ENCODE data around the gene MAPK14.
"Not testable (repeated sequence)": the region's sequence is repeated elsewhere in the genome, so short reads cannot be mapped to it uniquely, and the experiment has no call there.

The MAPK14 gene

GRCh38 chr6:36127462-36128016, 99.9 kb downstream of the MAPK14 start:
- Histone ChIP-seq H3K9me2 (replicated peaks; ENCODE audit: control insufficient read depth, low read length) (no peaks in the 10 kb centered on the region), H3K36me3 (ENCODE audit: control insufficient read depth, low read length) (peaks cover 3% of the 10 kb centered on the region; the same call in 1 of the 2 replicates), H3K79me2 (ENCODE audit: control insufficient read depth, low read length) (peaks cover 6% of the 10 kb centered on the region; the same call in 1 of the 2 replicates), H3K4me3 (ENCODE audit: low read length) (no peak overlapping the region), H3K9me3 (ENCODE audit: control insufficient read depth, insufficient read depth, low read length) (no peaks in the 10 kb centered on the region), H3K4me1 (ENCODE audit: control insufficient read depth, low read length) (peaks cover 62% of the 10 kb centered on the region), H3F3A (ENCODE audit: control insufficient read depth, insufficient read depth) (peaks cover 3% of the 10 kb centered on the region), H3K4me2 (ENCODE audit: low read length) (no peak overlapping the region), H4K20me1 (ENCODE audit: control insufficient read depth, insufficient read depth, low read depth, low read length) (no peaks in the 10 kb centered on the region), H3K27ac (ENCODE audit: low read depth, low read length) (no peak overlapping the region), H3K27me3 (ENCODE audit: control insufficient read depth, low read length) (no peaks in the 10 kb centered on the region)
- TF ChIP-seq, protein P1, sequence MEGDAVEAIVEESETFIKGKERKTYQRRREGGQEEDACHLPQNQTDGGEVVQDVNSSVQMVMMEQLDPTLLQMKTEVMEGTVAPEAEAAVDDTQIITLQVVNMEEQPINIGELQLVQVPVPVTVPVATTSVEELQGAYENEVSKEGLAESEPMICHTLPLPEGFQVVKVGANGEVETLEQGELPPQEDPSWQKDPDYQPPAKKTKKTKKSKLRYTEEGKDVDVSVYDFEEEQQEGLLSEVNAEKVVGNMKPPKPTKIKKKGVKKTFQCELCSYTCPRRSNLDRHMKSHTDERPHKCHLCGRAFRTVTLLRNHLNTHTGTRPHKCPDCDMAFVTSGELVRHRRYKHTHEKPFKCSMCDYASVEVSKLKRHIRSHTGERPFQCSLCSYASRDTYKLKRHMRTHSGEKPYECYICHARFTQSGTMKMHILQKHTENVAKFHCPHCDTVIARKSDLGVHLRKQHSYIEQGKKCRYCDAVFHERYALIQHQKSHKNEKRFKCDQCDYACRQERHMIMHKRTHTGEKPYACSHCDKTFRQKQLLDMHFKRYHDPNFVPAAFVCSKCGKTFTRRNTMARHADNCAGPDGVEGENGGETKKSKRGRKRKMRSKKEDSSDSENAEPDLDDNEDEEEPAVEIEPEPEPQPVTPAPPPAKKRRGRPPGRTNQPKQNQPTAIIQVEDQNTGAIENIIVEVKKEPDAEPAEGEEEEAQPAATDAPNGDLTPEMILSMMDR (IDR thresholded peaks at IDR 0.05; ENCODE audit: low read depth, low read length, poor library complexity, severe bottlenecking) = no peak
- no peak for TF ChIP-seq EZH2phosphoT487 (IDR thresholded peaks at IDR 0.05; ENCODE audit: borderline replicate concordance, low read length)

- Histone ChIP-seq H3K4me3 (ENCODE audit: low read length) (no peak overlapping the region), H3K4me1 (ENCODE audit: control insufficient read depth, low read length) (peaks cover 59% of the 10 kb centered on the region), H3K36me3 (ENCODE audit: control insufficient read depth, low read length) (peaks cover 3% of the 10 kb centered on the region; the same call in 1 of the 2 replicates), H3K27ac (ENCODE audit: low read depth, low read length) (no peak overlapping the region), H3K27me3 (ENCODE audit: control insufficient read depth, low read length) (no peaks in the 10 kb centered on the region), H3K9me2 (replicated peaks; ENCODE audit: control insufficient read depth, low read length) (no peaks in the 10 kb centered on the region), H4K20me1 (ENCODE audit: control insufficient read depth, insufficient read depth, low read depth, low read length) (no peaks in the 10 kb centered on the region), H3K4me2 (ENCODE audit: low read length) (no peak overlapping the region), H3K79me2 (ENCODE audit: control insufficient read depth, low read length) (peaks cover 6% of the 10 kb centered on the region; the same call in 1 of the 2 replicates), H3F3A (ENCODE audit: control insufficient read depth, insufficient read depth) (peaks cover 3% of the 10 kb centered on the region), H3K9me3 (ENCODE audit: control insufficient read depth, insufficient read depth, low read length) (no peaks in the 10 kb centered on the region)
- TF ChIP-seq EZH2phosphoT487 (IDR thresholded peaks at IDR 0.05; ENCODE audit: borderline replicate concordance, low read length) = no peak
- TF ChIP-seq, protein P1 (IDR thresholded peaks at IDR 0.05; ENCODE audit: low read depth, low read length, poor library complexity, severe bottlenecking) = no peak
These were observed 100.5 kb downstream of the MAPK14 start for GRCh38 chr6:36128073-36128472.

- Histone ChIP-seq H3K27me3 (ENCODE audit: control insufficient read depth, low read length) (no peaks in the 10 kb centered on the region), H3K4me2 (ENCODE audit: low read length) (no peak overlapping the region), H3K9me3 (ENCODE audit: control insufficient read depth, insufficient read depth, low read length) (no peaks in the 10 kb centered on the region), H3K9me2 (replicated peaks; ENCODE audit: control insufficient read depth, low read length) (no peaks in the 10 kb centered on the region), H3K36me3 (ENCODE audit: control insufficient read depth, low read length) (peaks cover 3% of the 10 kb centered on the region; the same call in 1 of the 2 replicates), H3K79me2 (ENCODE audit: control insufficient read depth, low read length) (peaks cover 6% of the 10 kb centered on the region; the same call in 1 of the 2 replicates), H3K27ac (ENCODE audit: low read depth, low read length) (no peak overlapping the region), H3K4me3 (ENCODE audit: low read length) (no peak overlapping the region), H3F3A (ENCODE audit: control insufficient read depth, insufficient read depth) (peaks cover 3% of the 10 kb centered on the region), H4K20me1 (ENCODE audit: control insufficient read depth, insufficient read depth, low read depth, low read length) (no peaks in the 10 kb centered on the region), H3K4me1 (ENCODE audit: control insufficient read depth, low read length) (peaks cover 52% of the 10 kb centered on the region)
- TF ChIP-seq, protein P1 (IDR thresholded peaks at IDR 0.05; ENCODE audit: low read depth, low read length, poor library complexity, severe bottlenecking) = no peak
- no peak for TF ChIP-seq EZH2phosphoT487 (IDR thresholded peaks at IDR 0.05; ENCODE audit: borderline replicate concordance, low read length)
These were observed 101.2 kb downstream of the MAPK14 start for GRCh38 chr6:36128793-36129192.

GRCh38 chr6:36129334-36129733, 101.7 kb downstream of the MAPK14 start:
- H3K36me3 ChIP-seq (ENCODE audit: control insufficient read depth, low read length); H3K9me2 ChIP-seq (replicated peaks; ENCODE audit: control insufficient read depth, low read length); H3K27ac ChIP-seq (ENCODE audit: low read depth, low read length); H3K27me3 ChIP-seq (ENCODE audit: control insufficient read depth, low read length); H3F3A ChIP-seq (ENCODE audit: control insufficient read depth, insufficient read depth); H3K9me3 ChIP-seq (ENCODE audit: control insufficient read depth, insufficient read depth, low read length); H3K79me2 ChIP-seq (ENCODE audit: control insufficient read depth, low read length); H3K4me3 ChIP-seq (ENCODE audit: low read length); H4K20me1 ChIP-seq (ENCODE audit: control insufficient read depth, insufficient read depth, low read depth, low read length); H3K4me2 ChIP-seq (ENCODE audit: low read length): not testable (repeated sequence)
- peaks cover 48% of the 10 kb centered on the region for H3K4me1 ChIP-seq (ENCODE audit: control insufficient read depth, low read length)
